Measurements from ENCODE around the gene LAMTOR3.

GRCh38 chr4:99918656-99919055 is 24.4 kb upstream of the LAMTOR3 start:
- TF ChIP-seq CTCF (IDR thresholded peaks at IDR 0.05; ENCODE audit: low read depth, low read length, missing input control), result no peak
- TF ChIP-seq FOXA1 (IDR thresholded peaks at IDR 0.05), result no peak
- TF ChIP-seq ATF3 (IDR thresholded peaks at IDR 0.05), result no peak
- TF ChIP-seq HNF4G (IDR thresholded peaks at IDR 0.05), result no peak
- TF ChIP-seq RAD21 (IDR thresholded peaks at IDR 0.05), result no peak
- TF ChIP-seq FOXA2 (IDR thresholded peaks at IDR 0.05), result no peak
- TF ChIP-seq EGR1 (IDR thresholded peaks at IDR 0.05; ENCODE audit: low read depth in 2 of 2), result no peak
- no peak for TF ChIP-seq JUND (IDR thresholded peaks at IDR 0.05)
- TF ChIP-seq GABPA (IDR thresholded peaks at IDR 0.05 in 1 of 2, conservative IDR thresholded peaks at IDR 0.05 in 1 of 2), result no peak

All from liver (tissue), 3 donors.